HepG2 (cell line): Measurements from ENCODE around the gene MED13. TPM values are rescaled to one million over a fixed set of nuclear protein-coding genes. Genes with fewer than 3 reads are reported as not detected.
A peak's percentile ranks its signal among the peaks of the same experiment; 100 is the strongest.

Experiments used
- ATAC-seq: fragments of 200-7000 bp; cut with Tn5 transposase; 3 replicates; pipeline ENCODE4 v1.9.1; 2020; ENCODE audit warnings: mild to moderate bottlenecking, moderate library complexity
- BruUV-seq: library from RNA; stranded (reverse); fragments of 400-500 nt; replicated peaks from 2 replicates; lab custom pipeline; 2021; lab: Mats Ljungman, UMichigan
- CTCF ChIA-PET: fragments of 300-600 bp; formaldehyde crosslinking; extraction: SDS; loops from one replicate; lab custom pipeline; 2021; ENCODE audit warnings: low total read pairs, inconsistent platforms, low intra/inter-chr PET ratio; lab: Yijun Ruan, JAX
- POLR2A ChIA-PET: fragments of 350-600 bp; sonication (Branson Sonifier 250); formaldehyde crosslinking; loops from one replicate; lab custom pipeline; 2020; ENCODE audit warnings: antibody characterized with exemption, inconsistent platforms; lab: Yijun Ruan, JAX
- DNase-seq: peaks from one replicate; pipeline ENCODE4 v3.0.0-alpha.2; 2015; ENCODE audit warnings: low spot score
- FAIRE-seq: peaks from 3 replicates; lab custom pipeline; 2011; peaks lifted over from hg19 to GRCh38; lab: Jason Lieb, UNC
- H2AFZ ChIP-seq: one replicate; pipeline ENCODE4 v1.6.1; 2011; ENCODE audit warnings: low read length, inconsistent platforms
- H3K27ac ChIP-seq: fragments of 300-600 bp; 3 replicates; pipeline ENCODE4 v1.8.0; 2011; ENCODE audit warnings: mixed run types, mild to moderate bottlenecking, mixed read lengths, low read length, inconsistent platforms; ENCODE audit not compliant: insufficient read depth; ENCODE audit errors: extremely low read length
- H3K27me3 ChIP-seq, 2 experiments: fragments of 200-600 bp in 1 of 2; 2 replicates in 1 of 2; 3 replicates in 1 of 2; pipeline versions ENCODE4 v1.6.0 to v1.8.0; 2011; ENCODE audit warnings: low read length in 2 of 2, mild to moderate bottlenecking in 2 of 2, moderate library complexity in 2 of 2, inconsistent platforms in 1 of 2; ENCODE audit not compliant: insufficient read depth in 2 of 2, control insufficient read depth in 1 of 2
- H3K36me3 ChIP-seq, 2 experiments: fragments of 200-600 bp in 1 of 2; replicated peaks in 1 of 2; 2 replicates in 1 of 2; 3 replicates in 1 of 2; pipeline versions ENCODE4 v1.5.1 to v1.8.0; 2011; ENCODE audit warnings: low read length in 2 of 2, inconsistent platforms in 1 of 2; ENCODE audit not compliant: insufficient read depth in 2 of 2, control insufficient read depth in 1 of 2
- H3K4me1 ChIP-seq: 2 replicates; pipeline ENCODE4 v1.5.1; 2012; ENCODE audit warnings: low read length, inconsistent platforms; ENCODE audit not compliant: insufficient read depth
- H3K4me2 ChIP-seq: 2 replicates; pipeline ENCODE4 v1.6.0; 2011; ENCODE audit warnings: low read depth, low read length, inconsistent platforms
- H3K4me3 ChIP-seq, 3 experiments: fragments of 200-600 bp in 1 of 3; sonication (generic), shearing (Covaris generic) in 1 of 3; replicated peaks in 1 of 3; 2 replicates each; pipeline ENCODE4 v1.5.1; 2011 to 2016; ENCODE audit warnings: low read length in 3 of 3, inconsistent platforms in 2 of 3, low read depth in 2 of 3, mild to moderate bottlenecking in 2 of 3, control low read depth in 1 of 3, mixed read lengths in 1 of 3; ENCODE audit not compliant: insufficient read depth in 1 of 3
- H3K79me2 ChIP-seq: one replicate; pipeline ENCODE4 v1.6.1; 2011; ENCODE audit warnings: low read length, inconsistent platforms; ENCODE audit not compliant: insufficient read depth
- H3K9ac ChIP-seq: 2 replicates; pipeline ENCODE4 v1.6.0; 2011; ENCODE audit warnings: mild to moderate bottlenecking, low read depth, low read length, inconsistent platforms; ENCODE audit not compliant: insufficient read depth
- H3K9me3 ChIP-seq: 2 replicates; pipeline ENCODE4 v1.5.1; 2012; ENCODE audit warnings: mild to moderate bottlenecking, low read length
- H4K20me1 ChIP-seq: 2 replicates; pipeline ENCODE4 v1.6.0; 2011; ENCODE audit warnings: inconsistent platforms, mild to moderate bottlenecking, low read length, moderate library complexity; ENCODE audit not compliant: insufficient read depth
- IKZF4 ChIP-seq: sonication (generic); formaldehyde crosslinking; IDR thresholded peaks from 2 replicates; pipeline ENCODE4 v1.5.1; 2020; ENCODE audit warnings: borderline replicate concordance, mild to moderate bottlenecking, low read depth, missing genetic modification reagents; ENCODE audit errors: not compliant biosample characterization
- MAFF ChIP-seq: IDR thresholded peaks from 2 replicates; pipeline ENCODE4 v1.6.1; 2011; ENCODE audit warnings: low read depth, low read length, improper control_type of control experiment
- MAFK ChIP-seq, 2 experiments: IDR thresholded peaks in 1 of 2; conservative IDR thresholded peaks in 1 of 2; 2 replicates each; pipeline ENCODE4 v1.6.1; 2011; ENCODE audit warnings: improper control_type of control experiment in 2 of 2, low read length in 2 of 2
- RBFOX2 ChIP-seq: fragments of 200-400 bp; formaldehyde crosslinking; IDR thresholded peaks from 2 replicates; pipeline ENCODE4 v1.6.1; 2017; ENCODE audit warnings: low read depth, mild to moderate bottlenecking, low read length
- ZNF549 ChIP-seq: sonication (generic); formaldehyde crosslinking; IDR thresholded peaks from 2 replicates; pipeline ENCODE4 v1.5.0; 2020; ENCODE audit warnings: missing genetic modification reagents
- ZNF75D ChIP-seq: sonication (generic); formaldehyde crosslinking; IDR thresholded peaks from 2 replicates; pipeline ENCODE4 v1.8.1; 2023; ENCODE audit warnings: missing genetic modification reagents, mild to moderate bottlenecking, borderline replicate concordance
- WGBS: methylation state at CpG from one replicate; pipeline ENCODE4 v1.1.6; 2017; ENCODE audit warnings: low lambda C conversion rate; 5-methylcytosine and 5-hydroxymethylcytosine counted together
- in situ Hi-C: cut with HindIII; loops from 2 replicates; pipeline ENCODE4 v1.10.0; 2017; ENCODE audit warnings: low pct_unique_long_range_greater_than_20kb; ENCODE audit not compliant: extremely low pct_ligation_motif_present
- intact Hi-C: fragments of 100-400 bp; cut with micrococcal nuclease; formaldehyde crosslinking; loops from one replicate; pipeline ENCODE4 v1.10.0; 2022; ENCODE audit not compliant: unreplicated experiment
- polyA plus RNA-seq, 8 experiments: library from polyadenylated mRNA; depleted of rRNA in 3 of 8; stranded (reverse) in 7 of 8; unstranded in 1 of 8; fragments of >200 nt; fragmentation: Illumina TruSeq in 4 of 8; extraction: Trizol in 4 of 8; gene quantifications; 2 replicates each; pipeline versions ENCODE4 v1.2.1 to v1.2.3, GENCODE V29; 2011 to 2016; ENCODE audit warnings: low read depth in 4 of 8, missing spikeins in 1 of 8, mixed read lengths in 1 of 8; ENCODE audit not compliant: insufficient read depth in 1 of 8
- total RNA-seq, 5 experiments: library from RNA; depleted of rRNA; stranded (reverse); fragments of >200 nt; fragmentation: Illumina TruSeq; extraction: Trizol; gene quantifications; 2 replicates each; pipeline ENCODE4 v1.2.3, GENCODE V29; 2016; ENCODE audit warnings: low read depth in 1 of 5
- TF ChIP-seq, protein P1 (sequence below): sonication (generic); formaldehyde crosslinking; IDR thresholded peaks from 2 replicates; pipeline ENCODE4 v1.4.0; 2020; ENCODE audit warnings: missing genetic modification reagents
- TF ChIP-seq, protein P2 (sequence below): sonication (generic); formaldehyde crosslinking; IDR thresholded peaks from 2 replicates; pipeline ENCODE4 v1.5.1; 2020; ENCODE audit warnings: missing genetic modification reagents, mild to moderate bottlenecking, borderline replicate concordance

The MED13 gene
- total and polyA plus RNA-seq, 2 of the 13 experiments (the other 11 are each of a cell fraction or from before 2014, with no cell fraction given), result 27.4 to 69.1 TPM

DNA sequence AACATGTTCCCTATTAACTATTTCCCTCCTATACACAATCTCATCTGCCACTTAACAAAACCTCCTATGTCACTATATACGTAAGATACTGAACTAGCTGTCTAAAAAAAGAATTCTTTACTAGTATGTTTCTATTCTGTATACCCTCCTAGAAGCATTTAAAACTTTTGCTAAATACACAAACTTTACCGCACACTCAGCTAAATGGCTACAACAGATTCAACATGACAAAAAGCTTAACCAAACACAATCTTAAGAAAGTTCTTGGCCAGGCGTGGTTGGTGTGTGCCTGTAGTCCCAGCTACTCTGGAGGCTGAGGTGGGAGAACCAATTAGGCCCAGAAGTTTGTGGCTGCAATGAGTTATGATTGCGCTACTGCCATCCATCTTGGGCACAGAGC lies 20.0 kb downstream of the MED13 start:
- intact Hi-C loops, result no loop called here
- TF ChIP-seq MAFK (conservative IDR thresholded peaks at IDR 0.05 in 1 of 2, IDR thresholded peaks at IDR 0.05 in 1 of 2; ENCODE audit: low read length in 2 of 2) (peak; percentile 77 to 79), ZNF75D (no peak), MAFF (peak; percentile 74)
- TF ChIP-seq, all 625 proteins: peak for 2
- H3K27me3 ChIP-seq, result no peaks in the 10 kb centered on the region
- H3K79me2 ChIP-seq, result peaks cover 76% of the 10 kb centered on the region
- no peaks in the 10 kb centered on the region for H3K9me3 ChIP-seq
- no peak overlapping the region for H3K27ac ChIP-seq
- BruUV-seq, result no TSS peak
- in situ Hi-C loops, result no loop called here
- H3K4me3 ChIP-seq, result no peak overlapping the region
- 99% methylated on average over 4 of the region's 4 CpGs for WGBS
- ATAC-seq (no peak), DNase-seq (no peak), FAIRE-seq (no peak)
- H3K4me1 ChIP-seq, result peaks cover 2% of the 10 kb centered on the region
- no peak overlapping the region for H3K9ac ChIP-seq
- H3K36me3 ChIP-seq, result peaks cover 12 to 82% of the 10 kb centered on the region in 2 experiments
- no peak overlapping the region for H3K4me2 ChIP-seq
- POLR2A ChIA-PET, result no interaction called here
- no peak overlapping the region for H2AFZ ChIP-seq
- CTCF ChIA-PET, result no interaction called here
- H4K20me1 ChIP-seq, result peaks cover 22% of the 10 kb centered on the region; the same call in 1 of the 2 replicates

DNA sequence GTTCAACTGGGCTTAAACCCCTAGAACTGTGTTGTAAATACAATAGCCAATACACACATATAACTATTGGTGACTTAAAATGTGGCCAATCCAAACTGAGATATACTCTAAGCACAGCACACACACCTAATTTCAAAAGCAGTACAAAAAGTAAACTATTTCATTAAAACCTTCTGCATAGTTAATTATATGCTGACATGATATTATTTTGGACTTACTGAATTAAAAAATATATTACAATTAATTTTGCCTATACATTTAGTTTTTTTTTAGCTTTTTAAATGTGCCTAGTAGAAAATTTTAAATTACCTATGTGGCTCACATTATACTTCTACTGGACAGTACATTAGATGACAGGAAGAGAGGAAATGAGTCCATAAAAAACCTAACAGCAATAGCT lies 21.5 kb downstream of the MED13 start:
- Histone ChIP-seq H3K79me2 (peaks cover 81% of the 10 kb centered on the region), H3K36me3 (peaks cover 15 to 85% of the 10 kb centered on the region in 2 experiments), H3K4me3 (no peak overlapping the region), H3K4me2 (no peak overlapping the region), H3K27ac (no peak overlapping the region), H2AFZ (no peak overlapping the region), H3K9ac (no peak overlapping the region), H4K20me1 (peaks cover 28% of the 10 kb centered on the region; the same call in 1 of the 2 replicates), H3K27me3 (no peaks in the 10 kb centered on the region), H3K4me1 (no peaks in the 10 kb centered on the region), H3K9me3 (no peaks in the 10 kb centered on the region)
- BruUV-seq, result no TSS peak
- DNase-seq (no peak), ATAC-seq (no peak), FAIRE-seq (no peak)
- intact Hi-C loops, result no loop called here
- ChIA-PET POLR2A (interaction anchor here (1.1 kb wide), 1 partner anchor 22 kb away, joined by 3 read pairs; no protein-coding TSS in a partner anchor), CTCF (no interaction called here)
- in situ Hi-C loops, result no loop called here
- 0 out of 2 replicates have a peak, but pooled peaks have one; percentile 15 for TF ChIP-seq RBFOX2
- TF ChIP-seq MAFF, result peak; percentile 83
- TF ChIP-seq IKZF4 (CRISPR knock-in tag), result no peak
- TF ChIP-seq ZNF549, result no peak
- TF ChIP-seq, protein P1, sequence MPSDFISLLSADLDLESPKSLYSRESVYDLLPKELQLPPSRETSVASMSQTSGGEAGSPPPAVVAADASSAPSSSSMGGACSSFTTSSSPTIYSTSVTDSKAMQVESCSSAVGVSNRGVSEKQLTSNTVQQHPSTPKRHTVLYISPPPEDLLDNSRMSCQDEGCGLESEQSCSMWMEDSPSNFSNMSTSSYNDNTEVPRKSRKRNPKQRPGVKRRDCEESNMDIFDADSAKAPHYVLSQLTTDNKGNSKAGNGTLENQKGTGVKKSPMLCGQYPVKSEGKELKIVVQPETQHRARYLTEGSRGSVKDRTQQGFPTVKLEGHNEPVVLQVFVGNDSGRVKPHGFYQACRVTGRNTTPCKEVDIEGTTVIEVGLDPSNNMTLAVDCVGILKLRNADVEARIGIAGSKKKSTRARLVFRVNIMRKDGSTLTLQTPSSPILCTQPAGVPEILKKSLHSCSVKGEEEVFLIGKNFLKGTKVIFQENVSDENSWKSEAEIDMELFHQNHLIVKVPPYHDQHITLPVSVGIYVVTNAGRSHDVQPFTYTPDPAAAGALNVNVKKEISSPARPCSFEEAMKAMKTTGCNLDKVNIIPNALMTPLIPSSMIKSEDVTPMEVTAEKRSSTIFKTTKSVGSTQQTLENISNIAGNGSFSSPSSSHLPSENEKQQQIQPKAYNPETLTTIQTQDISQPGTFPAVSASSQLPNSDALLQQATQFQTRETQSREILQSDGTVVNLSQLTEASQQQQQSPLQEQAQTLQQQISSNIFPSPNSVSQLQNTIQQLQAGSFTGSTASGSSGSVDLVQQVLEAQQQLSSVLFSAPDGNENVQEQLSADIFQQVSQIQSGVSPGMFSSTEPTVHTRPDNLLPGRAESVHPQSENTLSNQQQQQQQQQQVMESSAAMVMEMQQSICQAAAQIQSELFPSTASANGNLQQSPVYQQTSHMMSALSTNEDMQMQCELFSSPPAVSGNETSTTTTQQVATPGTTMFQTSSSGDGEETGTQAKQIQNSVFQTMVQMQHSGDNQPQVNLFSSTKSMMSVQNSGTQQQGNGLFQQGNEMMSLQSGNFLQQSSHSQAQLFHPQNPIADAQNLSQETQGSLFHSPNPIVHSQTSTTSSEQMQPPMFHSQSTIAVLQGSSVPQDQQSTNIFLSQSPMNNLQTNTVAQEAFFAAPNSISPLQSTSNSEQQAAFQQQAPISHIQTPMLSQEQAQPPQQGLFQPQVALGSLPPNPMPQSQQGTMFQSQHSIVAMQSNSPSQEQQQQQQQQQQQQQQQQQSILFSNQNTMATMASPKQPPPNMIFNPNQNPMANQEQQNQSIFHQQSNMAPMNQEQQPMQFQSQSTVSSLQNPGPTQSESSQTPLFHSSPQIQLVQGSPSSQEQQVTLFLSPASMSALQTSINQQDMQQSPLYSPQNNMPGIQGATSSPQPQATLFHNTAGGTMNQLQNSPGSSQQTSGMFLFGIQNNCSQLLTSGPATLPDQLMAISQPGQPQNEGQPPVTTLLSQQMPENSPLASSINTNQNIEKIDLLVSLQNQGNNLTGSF, result no peak
- TF ChIP-seq, protein P2, sequence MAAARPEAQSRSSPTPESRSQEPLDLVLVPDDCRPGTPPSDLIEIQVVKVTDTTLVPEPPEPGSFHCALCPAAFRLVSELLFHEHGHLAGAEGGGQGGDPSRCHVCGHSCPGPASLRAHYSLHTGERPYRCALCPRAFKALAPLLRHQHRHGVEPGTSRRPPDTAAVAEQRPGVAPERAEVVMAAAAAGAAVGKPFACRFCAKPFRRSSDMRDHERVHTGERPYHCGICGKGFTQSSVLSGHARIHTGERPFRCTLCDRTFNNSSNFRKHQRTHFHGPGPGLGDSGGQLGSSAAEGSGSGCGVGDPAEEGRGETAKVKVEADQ (CRISPR knock-in tag), result no peak
